NCI-H510A (cell line): ENCODE measurements around the gene PANK4.

Source experiments
- DNase-seq: peaks from one replicate; lab custom pipeline; 2025; lab: John Stamatoyannopoulos, UW

The PANK4 gene

GRCh38 chr1:2476061-2476999 lies 50.1 kb downstream of the PANK4 start, which contains the start of gene PLCH2:
PLCH2 (plus strand) TSS chr1:2476289; CDS start chr1:2476589, 300 bp downstream.
- no peak for DNase-seq

DNA sequence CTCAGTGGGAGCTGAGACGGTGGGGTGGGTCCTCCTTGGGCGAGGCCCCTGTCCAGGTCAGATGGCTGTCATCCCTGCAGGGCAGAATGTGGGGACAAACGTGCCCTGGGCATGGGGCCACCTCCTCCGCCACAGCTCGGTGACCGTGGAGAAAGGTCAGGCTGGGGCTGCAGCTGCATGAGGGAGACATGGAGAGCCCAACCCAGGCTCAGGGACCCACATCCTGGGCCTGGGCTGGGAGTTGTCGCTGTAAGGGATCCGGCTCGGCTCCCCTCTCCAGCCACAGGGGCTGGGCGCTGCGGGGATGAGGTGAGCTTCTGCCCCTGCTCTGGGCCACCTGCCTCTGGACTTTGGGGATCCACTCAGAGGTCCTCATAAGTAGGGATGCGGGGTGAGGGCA lies 50.8 kb downstream of the PANK4 start:
- DNase-seq, result no peak

GRCh38 chr1:2474933-2475371 lies 51.4 kb downstream of the PANK4 start:
- DNase-seq, result no peak

GRCh38 chr1:2474104-2474844 lies 52.1 kb downstream of the PANK4 start:
- DNase-seq, result no peak

DNA sequence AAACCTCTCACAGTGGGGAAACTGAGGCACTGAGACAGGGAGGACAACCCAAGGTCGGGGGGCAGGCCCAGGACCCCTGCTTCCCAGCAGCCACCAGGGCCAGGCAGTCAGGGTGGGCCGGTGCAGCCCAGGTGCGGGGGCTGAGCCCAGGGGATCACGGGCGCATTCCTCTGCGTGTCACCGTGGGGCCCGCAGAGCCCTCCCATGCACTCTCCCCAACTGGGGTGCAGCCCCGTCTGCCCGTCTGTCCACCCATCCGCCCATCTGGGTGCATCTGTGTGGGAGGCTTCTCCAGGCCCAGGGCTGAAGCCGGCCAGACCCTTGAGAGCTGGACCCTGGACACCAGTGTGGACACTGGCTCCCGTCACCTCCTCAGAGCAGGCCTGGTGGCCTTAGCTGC lies 53.2 kb downstream of the PANK4 start:
- DNase-seq, result no peak

DNA sequence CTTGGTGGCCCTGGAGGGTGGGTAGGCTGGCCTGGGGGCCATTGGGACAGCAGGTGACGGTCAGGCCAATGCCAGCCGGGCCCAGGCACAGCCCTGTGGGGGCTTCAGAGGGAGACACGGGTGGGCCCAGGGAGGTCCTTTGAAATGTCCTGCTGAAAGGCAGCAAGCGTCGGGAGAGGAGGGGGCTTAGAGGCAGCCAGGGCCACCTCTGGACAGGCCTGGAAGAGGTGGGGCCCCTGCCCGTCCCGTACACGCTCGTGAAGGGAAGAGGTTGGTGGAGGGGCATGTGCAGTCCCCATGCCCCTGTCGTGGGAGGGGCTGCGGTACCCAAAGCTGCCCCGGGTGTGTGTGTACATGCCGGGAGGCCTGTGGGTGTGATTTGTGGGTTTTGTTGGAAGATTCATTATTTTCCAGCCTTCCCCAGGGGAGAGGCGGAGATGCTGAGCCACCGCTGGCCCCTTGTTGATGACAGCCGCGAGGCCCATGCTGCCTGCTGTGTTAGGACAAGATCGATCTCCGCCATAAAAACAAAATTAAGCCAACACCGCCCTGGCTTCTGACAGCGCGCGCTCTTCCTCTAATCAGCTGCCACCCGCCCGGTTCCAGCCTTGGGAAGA lies 53.7 kb downstream of the PANK4 start:
- no peak for DNase-seq

DNA sequence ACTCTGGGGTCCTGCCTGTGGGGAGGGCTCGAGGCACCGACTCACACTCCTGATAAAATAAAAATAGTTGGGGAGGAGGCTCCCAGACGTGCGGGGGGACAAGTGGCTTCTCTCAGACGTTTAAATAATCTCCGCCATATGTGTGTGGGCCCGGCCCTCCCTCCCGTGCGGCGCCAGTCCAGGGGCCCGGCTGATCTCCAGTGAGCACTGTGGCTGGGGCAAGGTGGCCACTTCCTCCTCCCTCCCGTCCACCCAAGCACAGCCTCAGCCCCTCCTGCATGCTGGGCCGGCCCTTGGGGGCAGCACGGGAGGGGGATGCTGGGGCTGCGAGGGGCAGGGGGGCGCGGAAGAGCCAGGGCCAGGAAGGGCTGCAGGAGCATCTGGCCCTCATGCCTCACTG lies 54.3 kb downstream of the PANK4 start:
- no peak for DNase-seq

GRCh38 chr1:2471587-2472001 lies 54.8 kb downstream of the PANK4 start:
- DNase-seq, result no peak

GRCh38 chr1:2471159-2471471 lies 55.3 kb downstream of the PANK4 start:
- no peak for DNase-seq

- DNase-seq, result no peak
Measured at GRCh38 chr1:2470290-2471158, 55.9 kb downstream of the PANK4 start.

DNA sequence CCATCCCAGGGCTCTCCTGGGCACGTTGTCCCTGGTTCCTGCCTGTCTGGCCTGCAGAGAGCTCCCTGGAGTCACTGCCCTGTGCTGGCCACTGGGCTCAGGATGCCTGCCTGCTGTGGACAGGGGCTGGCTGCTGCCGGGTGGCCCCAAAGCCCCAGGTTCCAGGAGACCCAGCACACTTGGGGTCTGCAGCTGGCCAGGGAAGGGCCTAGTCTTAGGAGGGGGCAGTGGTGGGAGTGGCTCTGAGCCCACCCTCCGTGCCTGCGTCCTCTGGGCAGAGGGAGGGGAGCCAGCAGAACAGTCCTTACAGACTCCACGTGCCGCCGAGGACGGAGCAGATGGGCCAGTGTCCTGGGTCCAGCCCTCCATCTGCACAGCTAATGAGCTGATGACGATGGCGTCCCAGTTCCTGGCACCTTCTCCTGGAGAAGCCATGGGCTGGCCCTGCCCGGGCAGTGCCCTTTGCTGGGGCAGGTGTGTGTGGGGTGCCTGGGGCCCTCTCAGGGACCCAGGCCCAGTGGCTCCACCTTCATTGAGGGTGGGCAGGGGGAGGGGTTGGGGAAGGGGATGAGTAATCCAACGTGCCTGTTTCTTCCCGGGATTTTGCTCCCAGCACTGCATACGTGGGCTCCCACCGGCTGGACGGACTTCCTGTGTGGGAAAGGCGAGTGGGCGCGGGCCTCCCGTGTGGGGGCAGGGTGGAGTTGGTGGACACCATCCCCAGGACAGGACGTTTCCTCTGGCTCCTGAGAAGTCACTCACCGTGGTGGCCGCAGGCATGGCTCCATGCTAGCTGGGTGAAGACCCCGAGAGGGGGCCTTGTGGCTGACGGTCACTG lies 57.1 kb downstream of the PANK4 start:
- DNase-seq, result no peak

DNA sequence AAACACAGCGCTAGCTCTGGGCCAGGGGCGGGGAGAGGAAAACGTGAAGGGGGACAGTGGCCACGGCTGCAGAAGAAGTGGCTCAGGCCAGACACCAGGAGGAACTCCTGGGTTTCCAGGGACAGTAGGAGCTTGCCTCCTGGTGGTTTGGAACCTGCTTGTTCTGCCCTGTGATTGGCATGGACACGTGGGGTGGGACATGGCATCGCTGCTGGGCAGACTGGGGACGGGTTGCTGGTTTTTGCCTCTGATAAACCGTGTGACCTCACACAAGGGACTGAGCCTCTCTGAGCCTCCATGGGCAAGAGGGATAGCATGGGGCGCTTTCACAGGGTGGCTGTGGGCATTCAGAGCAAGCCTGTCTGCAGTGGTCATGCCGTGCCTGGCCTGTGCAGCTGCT lies 57.9 kb downstream of the PANK4 start:
- DNase-seq, result no peak

- no peak for DNase-seq
Measured at GRCh38 chr1:2468041-2468472, 58.3 kb downstream of the PANK4 start.

DNA sequence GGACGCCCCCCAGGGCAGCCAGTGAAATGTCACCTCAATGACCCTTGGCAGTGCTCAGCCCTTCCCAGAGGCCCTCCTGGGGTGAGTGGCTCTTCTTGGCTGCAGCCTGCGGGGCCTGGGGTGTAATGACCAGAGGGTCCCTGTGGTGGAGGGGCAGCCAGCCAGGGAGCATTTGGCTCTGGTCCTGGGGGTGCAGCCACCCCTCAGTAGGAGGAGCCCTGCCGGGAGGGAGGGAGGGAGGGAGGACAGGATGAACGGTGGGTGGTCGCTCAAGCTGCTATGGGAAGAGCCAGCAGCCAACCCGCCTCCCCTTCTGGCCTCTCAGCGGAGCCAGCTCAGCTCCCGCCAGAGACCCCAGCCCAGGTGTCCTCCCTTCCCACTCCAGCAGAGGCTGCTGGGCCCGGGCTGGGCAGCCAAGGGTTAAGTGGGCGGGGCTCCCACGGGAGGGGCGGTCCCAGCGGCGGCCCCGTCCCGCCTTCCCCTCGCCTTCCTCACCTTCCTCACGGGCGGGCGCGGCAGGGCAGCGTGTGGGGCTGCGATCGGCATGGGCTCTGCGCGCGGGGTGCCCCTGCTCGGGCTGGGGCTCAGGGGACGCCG lies 59.3 kb downstream of the PANK4 start:
- DNase-seq, result no peak

GRCh38 chr1:2466270-2466665 lies 60.1 kb downstream of the PANK4 start:
- no peak for DNase-seq

GRCh38 chr1:2465371-2466269 lies 60.8 kb downstream of the PANK4 start:
- DNase-seq, result no peak

- no peak for DNase-seq
Measured at GRCh38 chr1:2463396-2463795, 63.0 kb downstream of the PANK4 start.

- DNase-seq, result no peak
Measured at GRCh38 chr1:2462819-2463218, 63.6 kb downstream of the PANK4 start.

DNA sequence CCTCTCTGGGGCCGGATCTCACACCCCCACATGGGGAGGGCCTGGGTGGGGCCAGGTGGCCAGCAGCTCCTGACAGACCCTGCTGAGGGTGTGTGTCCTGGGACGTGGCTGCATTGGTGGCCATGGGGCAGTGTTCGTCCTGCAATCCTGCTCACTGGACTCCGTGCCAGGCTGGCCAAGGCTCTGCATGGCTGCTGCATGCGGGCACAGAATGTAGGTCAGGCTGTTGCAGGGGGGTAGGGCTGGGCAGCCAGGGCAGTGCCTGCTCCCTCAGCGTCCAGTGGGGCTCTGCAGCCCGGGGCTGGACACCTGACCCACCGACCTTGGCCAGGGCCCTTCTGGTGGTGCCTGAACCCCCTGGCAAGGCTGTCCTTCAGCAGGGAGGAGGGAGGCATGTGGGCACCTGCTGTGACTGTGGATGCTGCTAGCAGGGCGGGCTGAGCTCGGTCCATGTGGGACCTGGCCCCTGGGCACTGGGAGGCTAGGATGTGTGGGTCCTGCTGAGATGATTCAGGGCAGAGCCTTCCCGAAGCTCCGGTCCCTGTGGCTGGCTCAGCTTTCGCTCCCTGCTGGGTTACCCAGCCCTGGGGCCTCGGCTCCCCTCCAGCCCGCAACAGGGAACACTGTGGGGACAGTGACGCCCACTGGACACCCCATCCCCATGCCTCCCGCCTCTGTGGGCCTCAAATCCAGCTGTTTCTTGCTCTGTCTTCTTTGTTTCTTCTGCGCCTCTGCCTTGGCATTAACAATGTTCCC lies 65.2 kb downstream of the PANK4 start:
- no peak for DNase-seq
